Stimulated activated memory B cell treated with anti-CD40 and anti-IgM and Interleukin-4, amounts not matched to agents 10 μg/mL and 1 μg/mL and 100 μg/mL, for 72 hours (primary cell): ENCODE results near the gene FOSL1.

ENCODE experiments used
- ATAC-seq: fragments of 150-1000 bp; cut with Tn5 transposase; 2 replicates; pipeline ENCODE4 v1.10.0; 2021
- H3K27ac Mint-ChIP-seq: one replicate; pipeline ENCODE4 v1.8.0; 2022; ENCODE audit warnings: mild to moderate bottlenecking, mixed read lengths
- H3K27me3 Mint-ChIP-seq: one replicate; pipeline ENCODE4 v1.8.0; 2022; ENCODE audit warnings: mixed read lengths
- H3K36me3 Mint-ChIP-seq: one replicate; pipeline ENCODE4 v1.8.0; 2022; ENCODE audit warnings: mixed read lengths
- H3K4me1 Mint-ChIP-seq: one replicate; pipeline ENCODE4 v1.8.0; 2022; ENCODE audit warnings: mixed read lengths
- H3K4me3 Mint-ChIP-seq: one replicate; pipeline ENCODE4 v1.8.0; 2022; ENCODE audit warnings: mild to moderate bottlenecking, moderate library complexity, mixed read lengths
- H3K9me3 Mint-ChIP-seq: one replicate; pipeline ENCODE4 v1.8.0; 2022; ENCODE audit warnings: mixed read lengths

The FOSL1 gene

DNA sequence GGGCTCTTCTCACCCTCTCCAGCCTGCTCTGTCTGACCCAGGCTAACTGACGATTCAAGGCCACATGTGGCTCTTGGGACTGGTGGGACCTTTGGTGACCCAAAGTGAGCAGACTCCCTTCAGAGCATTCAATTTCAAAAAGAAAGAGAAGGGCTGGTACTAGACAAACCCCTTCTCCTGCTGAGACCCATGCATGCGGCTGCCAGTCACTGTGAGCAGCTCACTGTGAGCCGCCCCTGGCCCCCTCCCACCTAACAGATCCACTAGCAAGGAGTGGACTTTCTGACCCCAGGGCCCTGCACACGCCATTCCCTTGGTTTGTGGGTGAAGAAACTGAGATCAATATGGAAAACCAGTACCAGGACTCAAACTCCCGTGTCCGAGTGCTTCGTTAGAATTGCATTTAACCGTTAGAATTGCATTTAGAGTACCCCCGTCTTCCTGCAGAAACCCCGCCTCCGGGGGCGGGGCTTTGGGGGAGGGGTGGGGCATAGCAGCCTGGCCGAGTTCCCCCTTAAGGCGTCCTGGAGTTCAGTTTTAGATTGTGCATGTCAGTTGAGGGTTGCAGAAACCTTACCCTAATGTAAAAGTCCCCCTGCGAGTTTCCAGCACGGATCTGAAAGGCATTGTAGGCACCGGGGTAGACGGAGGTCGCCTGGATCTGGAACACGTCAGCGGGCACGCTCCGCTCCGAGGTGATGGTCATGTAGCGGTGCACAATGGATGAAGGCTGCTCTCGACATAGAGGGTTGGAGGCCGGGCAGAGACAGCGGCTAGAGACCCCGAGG, 32.7 kb downstream of the FOSL1 start:
- Mint-ChIP-seq H3K4me1 (peaks cover 38% of the 10 kb centered on the region), H3K27me3 (no peaks in the 10 kb centered on the region), H3K9me3 (no peaks in the 10 kb centered on the region), H3K4me3 (no peak overlapping the region), H3K36me3 (peaks cover 47% of the 10 kb centered on the region), H3K27ac (no peak overlapping the region)
- no peak for ATAC-seq

DNA sequence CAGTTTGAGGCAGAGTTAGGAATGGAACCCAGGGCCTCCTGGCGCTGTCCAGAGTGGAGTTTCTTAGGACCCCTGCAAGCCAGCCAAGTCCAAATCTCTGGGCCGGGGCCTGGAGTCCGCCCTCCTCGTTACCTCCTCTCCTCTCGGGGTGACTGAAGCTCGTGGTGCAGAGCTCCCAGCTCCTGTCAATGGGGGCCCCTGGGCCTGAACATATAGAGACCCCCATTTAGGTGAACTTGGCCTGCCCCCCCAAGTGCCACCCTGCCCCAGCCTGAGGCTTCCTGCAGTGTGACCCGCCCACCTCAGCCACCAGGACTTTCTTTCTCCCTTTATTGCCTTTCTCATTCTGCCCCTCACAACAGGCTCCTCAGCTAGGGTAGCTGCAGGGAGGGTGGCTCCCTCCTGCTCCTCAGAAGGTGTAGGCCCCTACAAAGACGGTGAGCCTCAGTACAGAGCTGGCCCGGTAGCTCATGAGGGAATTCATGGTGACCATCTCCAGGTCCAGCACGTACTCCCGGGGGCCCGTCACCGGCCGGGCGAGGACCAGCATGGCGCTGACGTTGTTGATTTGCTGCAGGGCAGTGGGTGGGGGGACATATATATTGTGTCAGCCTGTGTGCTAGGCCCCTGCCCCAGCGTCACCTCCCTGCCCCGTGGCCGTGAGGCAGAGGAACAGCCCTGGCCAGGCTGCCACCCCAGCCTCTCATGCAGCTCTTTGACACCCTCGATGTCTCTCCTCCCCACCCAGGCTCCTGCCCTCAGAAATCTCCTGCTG, 33.5 kb downstream of the FOSL1 start:
- peaks cover 42% of the 10 kb centered on the region for H3K4me1 Mint-ChIP-seq
- peaks cover 49% of the 10 kb centered on the region for H3K36me3 Mint-ChIP-seq
- no peak overlapping the region for H3K27ac Mint-ChIP-seq
- ATAC-seq: no peak
- no peaks in the 10 kb centered on the region for H3K27me3 Mint-ChIP-seq
- no peak overlapping the region for H3K4me3 Mint-ChIP-seq
- H3K9me3 Mint-ChIP-seq: no peaks in the 10 kb centered on the region

DNA sequence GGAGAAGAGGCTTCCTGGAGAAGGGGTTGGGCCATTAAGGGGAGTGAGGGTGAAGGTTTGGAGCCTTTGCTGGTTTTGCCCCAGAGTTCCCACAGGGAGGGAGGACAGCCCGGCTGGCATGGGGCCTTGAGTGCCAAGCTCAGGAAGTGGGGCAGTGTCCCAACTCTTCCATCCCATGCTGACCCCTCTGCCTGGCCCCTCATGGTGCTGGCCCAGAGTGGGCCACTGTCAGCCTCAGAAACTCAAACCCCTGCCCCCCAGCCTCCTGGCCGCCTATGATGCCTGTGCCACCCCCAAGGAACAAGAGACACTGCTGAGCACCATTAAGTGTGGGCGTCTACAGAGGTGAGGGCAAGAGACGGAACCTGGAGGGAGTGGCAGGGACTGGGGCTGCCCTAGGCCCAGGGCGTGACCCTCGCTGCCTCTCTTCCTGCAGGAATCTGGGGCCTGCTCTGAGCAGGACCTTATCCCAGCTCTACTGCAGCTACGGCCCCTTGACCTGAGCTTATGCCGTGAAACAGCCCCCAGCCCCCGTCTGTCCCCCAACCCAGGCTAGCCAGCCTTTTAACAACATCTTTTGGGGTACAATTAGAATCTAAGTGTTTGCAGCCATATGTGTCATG, 34.5 kb downstream of the FOSL1 start:
- no peak overlapping the region for H3K4me3 Mint-ChIP-seq
- H3K27ac Mint-ChIP-seq: no peak overlapping the region
- ATAC-seq: no peak
- H3K4me1 Mint-ChIP-seq: peaks cover 40% of the 10 kb centered on the region
- H3K27me3 Mint-ChIP-seq: no peaks in the 10 kb centered on the region
- H3K9me3 Mint-ChIP-seq: no peaks in the 10 kb centered on the region
- peaks cover 49% of the 10 kb centered on the region for H3K36me3 Mint-ChIP-seq

DNA sequence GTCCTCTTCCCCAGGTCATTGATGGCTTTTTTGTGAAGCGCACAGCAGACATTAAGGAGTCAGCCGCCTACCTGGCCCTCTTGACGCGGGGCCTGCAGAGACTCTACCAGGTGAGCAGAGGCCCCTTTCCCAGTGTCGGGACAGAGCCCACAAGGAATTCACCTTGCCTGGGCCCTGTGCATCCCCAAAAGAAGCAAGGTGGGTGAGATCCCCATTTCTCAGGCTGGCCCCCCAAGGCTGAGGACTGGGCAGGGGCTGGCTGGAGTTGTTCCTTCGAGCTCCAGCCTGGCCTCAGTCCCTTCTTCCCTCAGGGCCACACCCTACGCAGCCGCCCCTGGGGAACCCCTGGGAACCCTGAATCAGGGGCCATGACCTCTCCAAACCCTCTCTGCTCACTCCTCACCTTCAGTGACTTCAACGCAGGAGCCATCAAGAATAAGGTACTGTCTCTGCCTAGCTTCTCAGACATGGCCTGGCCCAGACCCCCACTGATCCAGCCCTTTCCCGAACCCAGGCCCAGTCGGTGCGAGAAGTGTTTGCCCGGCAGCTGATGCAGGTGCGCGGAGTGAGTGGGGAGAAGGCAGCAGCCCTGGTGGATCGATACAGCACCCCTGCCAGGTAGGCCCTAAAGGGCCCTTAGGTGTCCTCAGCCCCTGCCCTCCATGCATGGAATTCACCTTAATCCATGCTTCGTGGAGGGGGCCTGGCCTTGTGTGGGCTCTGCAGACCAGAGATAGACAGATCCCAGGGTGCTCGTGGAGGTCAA, 35.3 kb downstream of the FOSL1 start:
- Mint-ChIP-seq H3K27ac (no peak overlapping the region), H3K4me3 (no peak overlapping the region), H3K36me3 (peaks cover 49% of the 10 kb centered on the region), H3K27me3 (no peaks in the 10 kb centered on the region), H3K4me1 (peaks cover 42% of the 10 kb centered on the region), H3K9me3 (no peaks in the 10 kb centered on the region)
- ATAC-seq: no peak

DNA sequence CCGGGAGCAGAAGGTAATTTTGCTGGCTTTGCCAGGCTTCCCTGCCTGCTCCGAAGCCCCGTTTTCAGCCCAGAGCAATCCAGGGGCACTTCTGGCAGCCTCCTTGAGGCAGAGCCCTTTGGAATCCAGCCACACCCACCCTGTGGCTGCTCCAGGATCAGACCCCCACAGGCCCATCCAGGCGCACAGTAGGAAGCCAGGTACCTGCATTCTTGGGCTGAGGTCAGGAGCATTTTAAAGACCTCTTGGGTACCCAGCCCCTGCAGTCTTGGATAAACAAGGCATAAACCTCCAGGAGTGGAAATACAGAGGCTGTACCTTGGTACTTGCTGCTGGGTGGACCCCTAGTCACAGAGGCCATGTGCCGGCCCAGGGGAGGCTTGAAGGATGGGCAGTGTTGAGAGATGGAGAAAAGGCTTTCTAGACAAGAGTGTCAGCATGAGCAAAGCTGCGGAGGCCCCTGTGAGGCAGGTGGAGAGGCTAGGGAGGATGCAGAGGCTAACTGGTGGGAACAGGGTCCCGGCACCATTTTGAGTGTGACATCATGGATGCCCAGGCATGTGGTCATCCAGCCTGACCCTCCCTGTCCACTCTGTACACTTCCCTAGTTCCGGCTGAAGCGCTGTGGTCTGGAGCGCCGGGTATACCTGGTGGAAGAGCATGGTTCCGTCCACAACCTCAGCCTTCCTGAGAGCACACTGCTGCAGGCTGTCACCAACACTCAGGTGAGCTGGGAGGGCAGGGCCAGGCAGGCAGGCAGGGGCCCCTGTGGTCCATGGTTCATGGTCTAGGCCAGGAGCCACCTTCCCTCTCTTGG, 36.1 kb downstream of the FOSL1 start:
- H3K36me3 Mint-ChIP-seq: peaks cover 49% of the 10 kb centered on the region
- no peak overlapping the region for H3K4me3 Mint-ChIP-seq
- ATAC-seq: no peak
- H3K27ac Mint-ChIP-seq: no peak overlapping the region
- peaks cover 47% of the 10 kb centered on the region for H3K4me1 Mint-ChIP-seq
- no peaks in the 10 kb centered on the region for H3K9me3 Mint-ChIP-seq
- no peaks in the 10 kb centered on the region for H3K27me3 Mint-ChIP-seq

DNA sequence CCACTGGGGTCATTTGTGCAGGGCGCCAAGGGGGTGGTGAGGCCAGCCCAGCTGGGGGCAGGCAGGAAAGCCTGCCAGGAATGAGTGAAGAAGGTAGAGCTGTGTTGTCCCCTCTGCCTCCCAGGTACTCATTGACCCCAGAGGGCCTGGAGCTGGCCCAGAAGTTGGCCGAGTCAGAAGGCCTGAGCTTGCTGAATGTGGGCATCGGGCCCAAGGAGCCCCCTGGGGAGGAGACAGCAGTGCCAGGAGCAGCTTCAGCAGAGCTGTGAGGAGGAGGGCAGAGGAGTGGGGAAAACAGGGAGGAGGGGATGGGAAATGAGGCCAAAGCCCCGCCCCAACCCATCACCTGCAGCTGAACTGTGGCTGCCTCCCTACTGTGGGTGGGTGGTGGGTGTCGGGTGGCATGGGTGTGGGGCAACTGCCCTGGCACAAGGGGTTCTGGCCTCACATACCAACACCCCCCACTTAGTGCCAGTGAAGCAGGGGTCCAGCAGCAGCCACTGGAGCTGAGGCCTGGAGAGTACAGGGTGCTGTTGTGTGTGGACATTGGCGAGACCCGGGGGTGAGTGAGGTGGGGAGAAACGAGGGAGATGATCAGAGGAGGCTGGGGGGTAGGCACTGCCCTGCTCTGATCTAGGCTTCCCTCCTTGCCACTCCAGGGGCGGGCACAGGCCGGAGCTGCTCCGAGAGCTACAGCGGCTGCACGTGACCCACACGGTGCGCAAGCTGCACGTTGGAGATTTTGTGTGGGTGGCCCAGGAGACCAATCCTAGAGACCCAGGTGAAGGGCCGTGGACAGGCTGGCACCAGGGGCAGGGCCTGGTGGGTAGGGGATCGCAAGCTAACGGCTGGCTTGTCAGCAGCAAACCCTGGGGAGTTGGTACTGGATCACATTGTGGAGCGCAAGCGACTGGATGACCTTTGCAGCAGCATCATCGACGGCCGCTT, 37.0 kb downstream of the FOSL1 start:
- Mint-ChIP-seq H3K4me3 (no peak overlapping the region), H3K4me1 (peaks cover 55% of the 10 kb centered on the region), H3K27ac (peak overlapping the region; percentile 50), H3K27me3 (no peaks in the 10 kb centered on the region), H3K9me3 (no peaks in the 10 kb centered on the region), H3K36me3 (peaks cover 49% of the 10 kb centered on the region)
- no peak for ATAC-seq

DNA sequence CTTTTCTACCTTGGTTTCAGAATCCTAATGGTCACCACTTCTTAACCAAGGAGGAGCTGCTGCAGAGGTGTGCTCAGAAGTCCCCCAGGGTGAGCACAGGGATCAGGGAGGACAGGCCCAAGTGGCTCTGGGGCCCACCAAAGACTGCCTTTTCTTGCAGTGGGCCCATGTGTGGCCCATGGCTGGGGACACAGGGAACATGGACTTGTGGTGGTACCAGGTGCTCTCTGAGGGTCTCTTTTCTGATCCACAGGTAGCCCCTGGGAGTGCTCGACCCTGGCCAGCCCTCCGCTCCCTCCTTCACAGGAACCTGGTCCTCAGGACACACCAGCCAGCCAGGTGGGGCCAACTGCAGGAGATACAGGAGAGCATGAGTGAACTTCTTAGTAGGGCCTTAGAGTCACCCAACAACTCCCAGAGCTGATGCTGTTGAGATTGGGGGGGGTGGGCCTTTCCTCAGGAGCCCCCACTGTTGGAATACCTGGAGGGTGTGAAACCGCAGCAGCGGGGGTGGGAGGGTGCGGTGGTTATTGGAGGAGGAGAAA, 37.9 kb downstream of the FOSL1 start:
- H3K27ac Mint-ChIP-seq: peak overlapping the region; percentile 50
- H3K4me1 Mint-ChIP-seq: peaks cover 55% of the 10 kb centered on the region
- no peak for ATAC-seq
- no peak overlapping the region for H3K4me3 Mint-ChIP-seq
- no peaks in the 10 kb centered on the region for H3K27me3 Mint-ChIP-seq
- peaks cover 43% of the 10 kb centered on the region for H3K36me3 Mint-ChIP-seq
- H3K9me3 Mint-ChIP-seq: no peaks in the 10 kb centered on the region

DNA sequence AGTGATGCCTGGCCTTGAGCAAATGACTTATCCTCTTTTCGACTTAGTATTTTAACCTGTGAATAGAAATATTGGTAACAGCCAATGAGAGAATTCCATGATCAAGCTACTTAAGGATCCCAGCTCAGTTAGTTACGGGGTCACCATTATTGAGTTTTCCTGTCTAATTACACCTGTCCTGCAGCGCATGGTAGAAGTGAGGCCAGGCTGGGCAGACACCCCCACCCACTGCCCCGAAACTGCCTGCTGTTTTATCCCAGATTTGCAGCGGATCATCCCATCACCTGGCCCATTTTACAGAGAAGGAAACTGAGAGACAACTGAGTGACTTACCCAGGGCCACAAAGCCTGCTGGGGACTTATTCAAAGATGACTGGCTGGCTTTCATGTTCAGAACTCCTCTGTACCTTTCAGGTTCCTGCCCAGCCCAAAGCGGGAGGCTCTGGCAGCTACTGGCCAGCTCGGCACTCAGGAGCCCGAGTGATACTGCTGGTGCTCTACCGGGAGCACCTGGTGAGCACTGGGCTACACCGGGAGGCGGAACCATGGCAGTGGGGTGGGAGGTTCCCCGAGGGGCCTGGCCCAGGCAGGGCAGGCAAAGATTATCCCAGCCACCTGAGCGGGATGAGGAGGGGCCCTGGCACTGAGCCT, 38.5 kb downstream of the FOSL1 start:
- peaks cover 41% of the 10 kb centered on the region for H3K36me3 Mint-ChIP-seq
- H3K4me3 Mint-ChIP-seq: peak overlapping the region; percentile 90
- H3K27ac Mint-ChIP-seq: peak overlapping the region; percentile 97
- H3K4me1 Mint-ChIP-seq: peaks cover 52% of the 10 kb centered on the region
- no peak for ATAC-seq
- H3K9me3 Mint-ChIP-seq: no peaks in the 10 kb centered on the region
- no peaks in the 10 kb centered on the region for H3K27me3 Mint-ChIP-seq

DNA sequence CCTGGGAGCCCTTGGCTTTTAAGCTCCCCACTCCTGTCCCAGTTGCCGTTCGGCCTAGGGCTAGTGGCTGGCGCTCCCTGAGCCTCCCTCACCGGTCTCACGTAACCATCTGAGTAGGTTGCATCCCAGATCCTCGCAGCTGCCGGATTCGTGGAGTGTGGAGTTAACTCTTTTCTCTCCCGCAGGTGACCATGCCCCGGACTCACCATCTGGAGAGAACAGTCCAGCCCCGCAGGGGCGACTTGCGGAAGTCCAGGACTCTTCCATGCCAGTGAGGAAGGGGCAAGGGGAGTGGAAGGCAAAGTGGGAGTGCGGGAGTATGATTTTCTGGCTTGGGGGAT, 39.1 kb downstream of the FOSL1 start:
- H3K4me3 Mint-ChIP-seq: peak overlapping the region; percentile 90
- H3K27ac Mint-ChIP-seq: peak overlapping the region; percentile 97
- H3K36me3 Mint-ChIP-seq: peaks cover 44% of the 10 kb centered on the region
- H3K4me1 Mint-ChIP-seq: peaks cover 57% of the 10 kb centered on the region
- no peaks in the 10 kb centered on the region for H3K27me3 Mint-ChIP-seq
- ATAC-seq: no peak
- no peaks in the 10 kb centered on the region for H3K9me3 Mint-ChIP-seq

DNA sequence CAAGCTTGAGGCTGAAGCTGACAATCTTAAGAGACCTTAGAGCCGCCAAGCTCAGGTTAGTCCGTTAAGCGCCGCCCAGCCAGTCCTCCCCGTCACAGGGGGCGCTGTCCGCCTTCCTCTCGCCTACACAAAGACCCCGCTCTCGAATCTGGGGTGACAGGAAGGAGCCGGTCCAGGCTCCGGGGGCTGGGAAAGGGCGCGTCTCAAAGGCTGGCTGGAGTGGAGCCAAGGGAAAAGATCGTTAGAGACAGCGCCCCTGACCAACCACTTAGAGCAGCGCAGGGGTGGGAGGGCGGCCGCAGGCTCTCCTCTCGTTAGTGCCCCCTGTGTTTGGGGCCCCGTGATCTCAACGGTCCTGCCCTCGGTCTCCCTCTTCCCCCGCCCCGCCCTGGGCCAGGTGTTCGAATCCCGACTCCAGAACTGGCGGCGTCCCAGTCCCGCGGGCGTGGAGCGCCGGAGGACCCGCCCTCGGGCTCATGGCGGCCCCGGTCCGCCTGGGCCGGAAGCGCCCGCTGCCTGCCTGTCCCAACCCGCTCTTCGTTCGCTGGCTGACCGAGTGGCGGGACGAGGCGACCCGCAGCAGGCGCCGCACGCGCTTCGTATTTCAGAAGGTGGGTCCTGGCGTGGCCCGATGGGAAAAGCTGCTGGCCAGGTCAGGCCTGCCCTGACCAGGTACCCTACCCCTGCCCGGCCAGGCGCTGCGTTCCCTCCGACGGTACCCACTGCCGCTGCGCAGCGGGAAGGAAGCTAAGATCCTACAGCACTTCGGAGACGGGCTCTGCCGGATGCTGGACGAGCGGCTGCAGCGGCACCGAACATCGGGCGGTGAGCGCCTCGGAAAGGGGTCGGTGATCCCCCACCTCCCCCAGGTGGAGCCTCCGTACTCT, 39.7 kb downstream of the FOSL1 start, which contains the start of gene MUS81:
Gene MUS81 (plus strand): TSS at position 156 of the 887 bp plus-strand sequence. CDS start 321 bp downstream, at position 477.
- Mint-ChIP-seq H3K9me3 (no peaks in the 10 kb centered on the region), H3K4me3 (peak within 1 kb of the TSS; percentile 90), H3K27ac (peak within 1 kb of the TSS; percentile 97), H3K4me1 (peaks cover 62% of the 10 kb centered on the region), H3K27me3 (no peaks in the 10 kb centered on the region), H3K36me3 (peaks cover 45% of the 10 kb centered on the region)
- ATAC-seq: peak; percentile 65

DNA sequence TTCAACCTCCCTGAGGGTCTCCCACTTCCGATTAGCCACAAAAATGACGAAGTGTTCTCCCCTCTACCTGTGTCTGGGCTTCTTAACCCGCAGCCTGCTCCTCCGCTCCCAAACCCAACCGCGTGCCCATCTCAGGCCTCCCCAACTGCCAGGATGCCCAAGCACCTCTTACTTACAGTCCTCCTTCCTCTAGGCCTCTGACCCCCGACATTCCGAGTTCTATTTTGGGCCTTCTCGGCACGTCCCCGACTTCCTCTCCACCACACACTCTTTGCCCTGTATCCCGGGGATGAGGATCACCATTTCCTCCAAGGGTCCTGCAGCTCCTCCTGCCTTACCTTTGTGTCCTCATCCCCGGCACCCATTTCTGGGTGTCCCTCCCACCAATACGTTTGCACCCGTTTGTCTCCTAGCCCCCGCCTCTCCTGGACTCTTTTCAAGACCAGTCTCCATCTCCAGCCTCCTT, 40.3 kb downstream of the FOSL1 start:
- H3K9me3 Mint-ChIP-seq: no peaks in the 10 kb centered on the region
- peaks cover 62% of the 10 kb centered on the region for H3K4me1 Mint-ChIP-seq
- peak overlapping the region; percentile 90 for H3K4me3 Mint-ChIP-seq
- peak overlapping the region; percentile 97 for H3K27ac Mint-ChIP-seq
- ATAC-seq: no peak
- H3K27me3 Mint-ChIP-seq: no peaks in the 10 kb centered on the region
- H3K36me3 Mint-ChIP-seq: peaks cover 45% of the 10 kb centered on the region
